Heart left ventricle (tissue), 13 donors: ENCODE measurements around the gene C8G.

Experiments
- POLR2A ChIP-seq, 2 donors: fragments of 450-650 bp; IDR thresholded peaks; one replicate each; pipeline ENCODE4 v1.6.1; 2017; ENCODE audit warnings: antibody characterized with exemption in 2 of 2, mild to moderate bottlenecking in 2 of 2, moderate library complexity in 2 of 2
- TF ChIP-seq, protein P1 (sequence below), 12 donors: fragments of 200-600 bp; sonication (generic) in 4 of 12; IDR thresholded peaks; one replicate each; pipeline versions ENCODE4 v1.5.0 to v1.8.0; 2018 to 2022; ENCODE audit warnings: antibody characterized with exemption in 12 of 12, mild to moderate bottlenecking in 5 of 12
- donor health status: ischemic (EF 13 %, LVEDD 7.1; RV severe dilation, severe dysfunction).
- donor health status: DM: no; HTN: yes; CAD: no.
- donor health status: DM: no; HTN: no; CAD: no.
- donor health status: ischemic (EF 25% LVEDD 6.9; RV normal size, moderate dysfunction).
- donor health status: ischemic (EF 25% LVEDD 5.7; RV mildly dilated, moderate dysfunction).
- donor health status: ischemic (EF 35%, LVEDD 5.7; RV mildly dilated, moderate dysfunction).
- donor health status: nonischemic (EF 11% LVEDD 7.7; RV severe dilation, severe dysfunction).
- donor health status: DM: yes; HTN: yes; CAD: no.
- donor health status: PGD.
- donor health status: ischemic (EF 29% LVEDD 5.4; RV normal size, mild dysfunction).
- donor health status: nonischemic (EF 23%, LVEDD 6.1; RV moderate dilation, normal function).

GRCh38 chr9:136923881-136924280, 21.2 kb upstream of the C8G start:
- TF ChIP-seq POLR2A (IDR thresholded peaks at IDR 0.05): no peak
- TF ChIP-seq, protein P1, sequence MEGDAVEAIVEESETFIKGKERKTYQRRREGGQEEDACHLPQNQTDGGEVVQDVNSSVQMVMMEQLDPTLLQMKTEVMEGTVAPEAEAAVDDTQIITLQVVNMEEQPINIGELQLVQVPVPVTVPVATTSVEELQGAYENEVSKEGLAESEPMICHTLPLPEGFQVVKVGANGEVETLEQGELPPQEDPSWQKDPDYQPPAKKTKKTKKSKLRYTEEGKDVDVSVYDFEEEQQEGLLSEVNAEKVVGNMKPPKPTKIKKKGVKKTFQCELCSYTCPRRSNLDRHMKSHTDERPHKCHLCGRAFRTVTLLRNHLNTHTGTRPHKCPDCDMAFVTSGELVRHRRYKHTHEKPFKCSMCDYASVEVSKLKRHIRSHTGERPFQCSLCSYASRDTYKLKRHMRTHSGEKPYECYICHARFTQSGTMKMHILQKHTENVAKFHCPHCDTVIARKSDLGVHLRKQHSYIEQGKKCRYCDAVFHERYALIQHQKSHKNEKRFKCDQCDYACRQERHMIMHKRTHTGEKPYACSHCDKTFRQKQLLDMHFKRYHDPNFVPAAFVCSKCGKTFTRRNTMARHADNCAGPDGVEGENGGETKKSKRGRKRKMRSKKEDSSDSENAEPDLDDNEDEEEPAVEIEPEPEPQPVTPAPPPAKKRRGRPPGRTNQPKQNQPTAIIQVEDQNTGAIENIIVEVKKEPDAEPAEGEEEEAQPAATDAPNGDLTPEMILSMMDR (IDR thresholded peaks at IDR 0.05): no peak
